Measurements from ENCODE around the gene PCSK2. TPM values are rescaled to one million over a fixed set of nuclear protein-coding genes. Genes with fewer than 3 reads are reported as not detected.

PCSK2 gene
- total RNA-seq, 4 donors from 2014 or later, result 5.3 to 18.1 (median 10.9) TPM

- H3K4me3 ChIP-seq (ENCODE audit: low read depth, poor library complexity, severe bottlenecking), result no peak overlapping the region
- TF ChIP-seq POLR2A (IDR thresholded peaks at IDR 0.05) (no peak), CTCF (IDR thresholded peaks at IDR 0.05) (no peak)
- 74 to 82% methylated on average over 13 of the region's 14 CpGs for WGBS, 2 donors
- peak in 1 of 2 donors; percentile 62 for DNase-seq (ENCODE audit: low spot score in 2 of 2)
- intact Hi-C loops (cut with DNase I; ENCODE audit: low total_unique reads), result no loop called here
Observed at GRCh38 chr20:17518339-17519052, 291.7 kb downstream of the PCSK2 start.

DNA sequence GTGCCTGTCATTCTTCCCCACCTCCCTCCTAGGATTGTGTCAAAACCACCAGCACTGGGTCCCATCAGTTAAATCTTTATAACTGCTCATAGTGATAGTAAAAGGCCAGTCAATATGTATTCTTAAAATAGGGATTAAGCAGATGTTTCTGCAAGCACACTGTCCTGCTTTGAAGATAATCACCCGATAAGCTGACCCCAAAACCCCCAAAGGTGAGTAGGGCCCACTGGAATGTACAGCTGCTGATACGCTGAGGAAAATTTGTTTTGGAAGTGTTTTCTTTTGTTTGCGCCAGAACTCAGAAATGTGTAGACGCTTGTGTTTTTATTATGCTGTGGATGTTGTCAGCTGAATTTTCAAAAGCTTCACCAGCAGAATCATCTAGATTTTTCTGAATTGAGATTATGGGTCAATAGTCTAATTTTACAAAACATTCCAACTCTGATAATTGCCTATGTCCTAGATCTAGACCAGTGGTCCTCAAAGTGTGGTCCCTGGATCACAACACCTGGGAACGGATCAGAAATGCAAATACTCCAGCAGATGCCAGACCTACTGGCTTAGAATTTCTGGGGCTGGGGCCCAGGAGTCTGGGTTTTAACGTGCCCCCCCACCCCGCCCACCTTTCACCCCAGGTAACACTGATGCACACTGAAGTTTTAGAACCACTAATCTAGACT is 292.9 kb downstream of the PCSK2 start:
- intact Hi-C loops (cut with DNase I; ENCODE audit: low total_unique reads), result no loop called here
- WGBS, 2 donors, result 85 to 93% methylated on average over 7 of the region's 7 CpGs
- no peak overlapping the region for H3K4me3 ChIP-seq (ENCODE audit: low read depth, poor library complexity, severe bottlenecking)
- DNase-seq (ENCODE audit: low spot score in 2 of 2), result peak in 1 of 2 donors; percentile 21
- TF ChIP-seq POLR2A (IDR thresholded peaks at IDR 0.05), result no peak
- TF ChIP-seq CTCF (IDR thresholded peaks at IDR 0.05), result no peak

DNA sequence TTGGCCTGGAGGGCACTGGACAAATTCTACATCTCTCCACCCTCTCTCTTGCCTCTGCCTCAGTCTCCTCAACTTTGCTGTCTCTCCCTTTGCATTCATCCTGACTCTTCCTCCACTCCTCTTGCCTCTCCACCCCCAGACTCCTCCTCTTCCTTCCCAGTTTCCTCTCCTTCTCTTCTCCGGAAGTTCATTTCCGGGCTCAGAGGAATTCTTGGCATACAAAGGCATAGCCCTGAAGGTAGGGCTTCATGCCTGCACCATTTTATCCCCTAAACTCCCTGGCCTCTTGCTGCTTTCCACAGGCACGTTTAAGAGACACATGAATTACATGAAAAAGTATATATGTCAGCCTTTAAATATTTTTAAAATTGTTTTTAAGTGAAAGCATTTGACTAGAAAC is 293.7 kb downstream of the PCSK2 start:
- 13 to 19% methylated on average over 3 of the region's 3 CpGs for WGBS, 2 donors
- intact Hi-C loops (cut with DNase I; ENCODE audit: low total_unique reads), result no loop called here
- H3K4me3 ChIP-seq (ENCODE audit: low read depth, poor library complexity, severe bottlenecking), result no peak overlapping the region
- peak in 1 of 2 donors; percentile 1 for DNase-seq (ENCODE audit: low spot score in 2 of 2)
- TF ChIP-seq POLR2A (IDR thresholded peaks at IDR 0.05) (no peak), CTCF (IDR thresholded peaks at IDR 0.05) (no peak)

- no peak overlapping the region for H3K4me3 ChIP-seq (ENCODE audit: low read depth, poor library complexity, severe bottlenecking)
- intact Hi-C loops (cut with DNase I; ENCODE audit: low total_unique reads), result no loop called here
- TF ChIP-seq CTCF (IDR thresholded peaks at IDR 0.05), result no peak
- TF ChIP-seq POLR2A (IDR thresholded peaks at IDR 0.05), result no peak
- WGBS, 2 donors, result 83 to 85% methylated on average over 3 of the region's 3 CpGs
- no peak for DNase-seq (ENCODE audit: low spot score in 2 of 2)
Observed at GRCh38 chr20:17522528-17522927, 295.7 kb downstream of the PCSK2 start.

DNA sequence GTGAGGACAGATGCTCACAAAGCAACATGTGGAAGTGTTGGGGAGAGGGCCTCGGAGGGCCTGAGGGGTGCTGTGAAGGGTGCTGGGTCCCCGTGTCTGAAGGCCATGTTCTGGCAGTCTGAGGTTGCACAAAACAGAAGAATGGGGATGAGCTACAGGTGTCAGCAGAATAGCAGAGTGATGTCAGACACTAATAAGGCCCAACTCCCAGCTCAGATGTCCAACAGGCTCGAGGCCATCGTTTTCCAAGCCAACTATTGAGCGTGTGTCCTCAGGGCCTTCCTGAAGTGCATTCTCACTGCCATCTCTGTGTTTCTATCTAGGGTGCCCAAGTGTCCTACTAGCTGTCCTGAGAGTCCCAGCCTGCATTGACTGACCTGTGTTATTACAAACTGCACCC is 296.5 kb downstream of the PCSK2 start:
- TF ChIP-seq CTCF (IDR thresholded peaks at IDR 0.05) (no peak), POLR2A (IDR thresholded peaks at IDR 0.05) (no peak)
- 76 to 90% methylated on average over 5 of the region's 5 CpGs for WGBS, 2 donors
- intact Hi-C loops (cut with DNase I; ENCODE audit: low total_unique reads), result no loop called here
- DNase-seq (ENCODE audit: low spot score in 2 of 2), result peak in 1 of 2 donors; percentile 43
- no peak overlapping the region for H3K4me3 ChIP-seq (ENCODE audit: low read depth, poor library complexity, severe bottlenecking)

Measured in lower leg skin (tissue), 4 donors.